Hepatocyte (in vitro differentiated cells): ENCODE measurements around the gene CENPU.

ENCODE experiments used
- CTCF ChIP-seq: fragments of 200-600 bp; sonication (generic); IDR thresholded peaks from 2 replicates; pipeline ENCODE4 v1.5.1; 2016; ENCODE audit warnings: antibody characterized with exemption, mild to moderate bottlenecking; ENCODE audit not compliant: poor library complexity
- EZH2 ChIP-seq: fragments of 200-600 bp; sonication (generic); IDR thresholded peaks from 2 replicates; pipeline ENCODE4 v1.6.1; 2016; ENCODE audit warnings: antibody characterized with exemption, mild to moderate bottlenecking, borderline replicate concordance

DNA sequence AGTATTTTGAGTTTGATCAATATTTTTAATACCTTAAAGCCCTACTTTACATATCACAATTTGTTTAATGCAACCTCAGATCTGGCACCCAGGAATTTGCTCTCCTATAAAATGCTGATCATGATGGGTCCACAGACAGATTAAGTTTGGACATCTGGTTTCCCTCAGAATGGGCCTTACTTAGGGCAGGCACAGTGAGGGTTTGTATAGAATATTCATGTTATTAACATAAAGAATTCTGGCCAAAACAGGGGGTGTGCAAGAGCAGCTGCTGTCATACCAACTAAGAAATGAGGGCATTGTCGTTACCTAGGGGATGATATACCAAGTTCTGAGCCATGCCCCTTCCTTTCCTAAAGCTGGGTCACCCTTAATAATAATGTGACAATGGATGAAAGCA lies 37.5 kb upstream of the CENPU start:
- TF ChIP-seq EZH2 (no peak), CTCF (no peak)
